Vagina (tissue), 2 donors: ENCODE data around the gene SURF4. TPM values are rescaled to one million over a fixed set of nuclear protein-coding genes. Genes with fewer than 3 reads are reported as not detected.

Source experiments
- DNase-seq, 2 donors: peaks; one replicate each; pipeline ENCODE4 v3.0.0-alpha.2; 2017; ENCODE audit errors: extremely low spot score in 2 of 2
- H3K27ac ChIP-seq: fragments of 200-600 bp; sonication (generic); one replicate; pipeline ENCODE4 v1.5.1; 2019
- H3K27me3 ChIP-seq: fragments of 200-600 bp; sonication (generic); one replicate; pipeline ENCODE4 v1.5.1; 2019
- H3K36me3 ChIP-seq, 2 donors: fragments of 200-600 bp; sonication (generic); one replicate each; pipeline ENCODE4 v1.5.1; 2017 to 2019
- H3K4me1 ChIP-seq: fragments of 200-600 bp; sonication (generic); one replicate; pipeline ENCODE4 v1.5.1; 2019
- H3K4me3 ChIP-seq, 2 donors: fragments of 200-600 bp; sonication (generic); 1 replicate in 1 of 2; 2 replicates in 1 of 2; pipeline ENCODE4 v1.5.1; 2016 to 2019
- H3K9me3 ChIP-seq: fragments of 200-600 bp; sonication (generic); one replicate; pipeline ENCODE4 v1.5.1; 2019
- POLR2A ChIP-seq, 2 donors: fragments of 450-650 bp; IDR thresholded peaks; one replicate each; pipeline ENCODE4 v1.6.1; 2017; ENCODE audit warnings: antibody characterized with exemption in 2 of 2, mild to moderate bottlenecking in 2 of 2, moderate library complexity in 2 of 2
- POLR2AphosphoS5 ChIP-seq, 2 donors: sonication (generic); formaldehyde crosslinking; IDR thresholded peaks; one replicate each; pipeline ENCODE4 v1.9.0; 2017; ENCODE audit warnings: antibody characterized with exemption in 2 of 2, mild to moderate bottlenecking in 2 of 2, low read depth in 1 of 2; ENCODE audit not compliant: insufficient read depth in 1 of 2
- intact Hi-C: fragments of 100-400 bp; cut with DNase I; formaldehyde crosslinking; loops from one replicate; pipeline ENCODE4 v1.15.1; 2023
- total RNA-seq: library from RNA; depleted of rRNA; stranded (reverse); fragments of >200 nt; gene quantifications from one replicate; pipeline ENCODE4 v1.2.3, GENCODE V29; 2016
- TF ChIP-seq, protein P1 (sequence below), 3 experiments: fragments of 450-650 bp in 2 of 3; fragments of 200-600 bp in 1 of 3; sonication (generic) in 1 of 3; IDR thresholded peaks; one replicate each; pipeline ENCODE4 v1.5.1; 2017 to 2019; ENCODE audit warnings: antibody characterized with exemption in 3 of 3, mild to moderate bottlenecking in 2 of 3, moderate library complexity in 2 of 3

Gene SURF4
- total RNA-seq, 1 donor from 2014 or later: 112 TPM

- Histone ChIP-seq H3K4me1 (peaks cover 31% of the 10 kb centered on the region), H3K27me3 (no peaks in the 10 kb centered on the region), H3K36me3 (peaks cover 0 to 64% of the 10 kb centered on the region in 2 donors), H3K4me3 (peak within 1 kb of the TSS; percentile 82 to 95), H3K9me3 (no peaks in the 10 kb centered on the region), H3K27ac (peak within 1 kb of the TSS; percentile 84)
- DNase-seq: peak in 1 of 2 donors; percentile 96
- intact Hi-C loops: no loop called here
- TF ChIP-seq POLR2AphosphoS5 (IDR thresholded peaks at IDR 0.05; ENCODE audit: insufficient read depth in 1 of 2, low read depth in 1 of 2) (peak; percentile 97 to 98), POLR2A (IDR thresholded peaks at IDR 0.05) (peak in 1 of 2 donors; percentile 77)
- TF ChIP-seq, protein P1, sequence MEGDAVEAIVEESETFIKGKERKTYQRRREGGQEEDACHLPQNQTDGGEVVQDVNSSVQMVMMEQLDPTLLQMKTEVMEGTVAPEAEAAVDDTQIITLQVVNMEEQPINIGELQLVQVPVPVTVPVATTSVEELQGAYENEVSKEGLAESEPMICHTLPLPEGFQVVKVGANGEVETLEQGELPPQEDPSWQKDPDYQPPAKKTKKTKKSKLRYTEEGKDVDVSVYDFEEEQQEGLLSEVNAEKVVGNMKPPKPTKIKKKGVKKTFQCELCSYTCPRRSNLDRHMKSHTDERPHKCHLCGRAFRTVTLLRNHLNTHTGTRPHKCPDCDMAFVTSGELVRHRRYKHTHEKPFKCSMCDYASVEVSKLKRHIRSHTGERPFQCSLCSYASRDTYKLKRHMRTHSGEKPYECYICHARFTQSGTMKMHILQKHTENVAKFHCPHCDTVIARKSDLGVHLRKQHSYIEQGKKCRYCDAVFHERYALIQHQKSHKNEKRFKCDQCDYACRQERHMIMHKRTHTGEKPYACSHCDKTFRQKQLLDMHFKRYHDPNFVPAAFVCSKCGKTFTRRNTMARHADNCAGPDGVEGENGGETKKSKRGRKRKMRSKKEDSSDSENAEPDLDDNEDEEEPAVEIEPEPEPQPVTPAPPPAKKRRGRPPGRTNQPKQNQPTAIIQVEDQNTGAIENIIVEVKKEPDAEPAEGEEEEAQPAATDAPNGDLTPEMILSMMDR (IDR thresholded peaks at IDR 0.05): peak in 1 of 3 experiments; percentile 10
Measured at GRCh38 chr9:133347985-133348717, 27.7 kb downstream of the SURF4 start, which contains the start of the genes MED22 and RPL7A. TSS of gene MED22 (minus strand) at chr9:133348131. CDS start at chr9:133346662, 1,469 bp downstream. TSS of gene RPL7A (plus strand) at chr9:133348218. CDS start at chr9:133348244, 26 bp downstream.

- DNase-seq: no peak
- intact Hi-C loops: no loop called here
Measured at GRCh38 chr9:133347515-133347984, 28.3 kb downstream of the SURF4 start.

GRCh38 chr9:133346021-133346785 is 29.7 kb downstream of the SURF4 start:
- Histone ChIP-seq H3K9me3 (no peaks in the 10 kb centered on the region), H3K27ac (peak overlapping the region; percentile 84), H3K27me3 (no peaks in the 10 kb centered on the region), H3K4me1 (peaks cover 31% of the 10 kb centered on the region), H3K36me3 (peaks cover 0 to 66% of the 10 kb centered on the region in 2 donors), H3K4me3 (peak overlapping the region; percentile 82 to 95)
- TF ChIP-seq POLR2A (IDR thresholded peaks at IDR 0.05) (no peak), POLR2AphosphoS5 (IDR thresholded peaks at IDR 0.05; ENCODE audit: insufficient read depth in 1 of 2, low read depth in 1 of 2) (no peak)
- TF ChIP-seq, protein P1 (IDR thresholded peaks at IDR 0.05): no peak
- DNase-seq: no peak
- intact Hi-C loops: no loop called here

More at GRCh38 chr9:133347515-133347984, 28.3 kb downstream of the SURF4 start:
- Histone ChIP-seq H3K4me3 (peak overlapping the region; percentile 82 to 95), H3K27ac (peak overlapping the region; percentile 84), H3K4me1 (peaks cover 31% of the 10 kb centered on the region), H3K36me3 (peaks cover 0 to 66% of the 10 kb centered on the region in 2 donors), H3K27me3 (no peaks in the 10 kb centered on the region), H3K9me3 (no peaks in the 10 kb centered on the region)
- no peak for TF ChIP-seq POLR2AphosphoS5 (IDR thresholded peaks at IDR 0.05; ENCODE audit: insufficient read depth in 1 of 2, low read depth in 1 of 2)
- TF ChIP-seq, protein P1 (IDR thresholded peaks at IDR 0.05): no peak
- no peak for TF ChIP-seq POLR2A (IDR thresholded peaks at IDR 0.05)

DNA sequence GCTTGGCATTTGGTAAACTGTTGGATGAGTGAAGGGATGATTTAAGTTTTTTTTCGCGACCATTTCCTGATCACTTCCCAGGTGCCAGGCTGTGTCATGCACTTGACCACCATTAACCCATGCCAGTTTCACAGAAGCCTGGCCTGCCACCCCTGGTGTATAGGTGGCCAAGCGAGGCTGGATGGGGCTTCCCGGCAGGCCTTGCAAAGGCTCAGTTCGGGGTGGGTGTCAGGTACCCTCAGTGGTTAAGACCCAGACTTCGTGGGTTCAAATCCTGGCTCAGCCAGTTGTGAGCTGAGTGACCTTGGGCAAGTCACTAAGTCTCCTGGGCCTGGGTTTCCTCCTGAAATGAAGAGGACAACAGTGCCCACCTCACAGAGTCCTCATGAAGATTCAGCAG is 30.3 kb downstream of the SURF4 start:
- H3K9me3 ChIP-seq: no peaks in the 10 kb centered on the region
- no peak overlapping the region for H3K27ac ChIP-seq
- TF ChIP-seq POLR2AphosphoS5 (IDR thresholded peaks at IDR 0.05; ENCODE audit: insufficient read depth in 1 of 2, low read depth in 1 of 2): no peak
- TF ChIP-seq, protein P1 (IDR thresholded peaks at IDR 0.05): no peak
- TF ChIP-seq POLR2A (IDR thresholded peaks at IDR 0.05): no peak
- intact Hi-C loops: no loop called here
- no peak for DNase-seq
- H3K36me3 ChIP-seq: peaks cover 0 to 64% of the 10 kb centered on the region in 2 donors
- H3K4me1 ChIP-seq: peaks cover 31% of the 10 kb centered on the region
- no peaks in the 10 kb centered on the region for H3K27me3 ChIP-seq
- H3K4me3 ChIP-seq: no peak overlapping the region
